K562 (cell line): ENCODE measurements around the gene BCKDHB.

Experiments
- EP300 ChIP-seq: IDR thresholded peaks from 2 replicates; pipeline ENCODE4 v1.6.1; 2012; ENCODE audit warnings: low read length, improper control_type of control experiment
- MAFG ChIP-seq: fragments of 450-650 bp; conservative IDR thresholded peaks from 2 replicates; pipeline ENCODE4 v1.6.1; 2016; ENCODE audit warnings: missing genetic modification characterization, missing compliant biosample characterization
- USF1 ChIP-seq: sonication (generic); formaldehyde crosslinking; IDR thresholded peaks from 2 replicates; pipeline ENCODE4 v1.9.0; 2022; ENCODE audit warnings: mild to moderate bottlenecking, missing genetic modification reagents
- ZBTB12 ChIP-seq: fragments of 250-450 bp; sonication (Bioruptor Pico); IDR thresholded peaks from 2 replicates; pipeline ENCODE4 v1.4.0; 2020

- no peak for TF ChIP-seq ZBTB12 (CRISPR knock-in tag)
- TF ChIP-seq EP300 = no peak
- no peak for TF ChIP-seq USF1
- no peak for TF ChIP-seq MAFG (tag)
Observed at GRCh38 chr6:80347101-80347500, 240.6 kb downstream of the BCKDHB start.
